ENCODE data around the gene KLHDC4. TPM values are rescaled to one million over a fixed set of nuclear protein-coding genes. Genes with fewer than 3 reads are reported as not detected.

The KLHDC4 gene
- total and polyA plus RNA-seq, 10 of the 15 experiments (the other 5 are each of a cell fraction or from before 2014, with no cell fraction given): 0.80 to 62.1 (median 32.8) TPM

DNA sequence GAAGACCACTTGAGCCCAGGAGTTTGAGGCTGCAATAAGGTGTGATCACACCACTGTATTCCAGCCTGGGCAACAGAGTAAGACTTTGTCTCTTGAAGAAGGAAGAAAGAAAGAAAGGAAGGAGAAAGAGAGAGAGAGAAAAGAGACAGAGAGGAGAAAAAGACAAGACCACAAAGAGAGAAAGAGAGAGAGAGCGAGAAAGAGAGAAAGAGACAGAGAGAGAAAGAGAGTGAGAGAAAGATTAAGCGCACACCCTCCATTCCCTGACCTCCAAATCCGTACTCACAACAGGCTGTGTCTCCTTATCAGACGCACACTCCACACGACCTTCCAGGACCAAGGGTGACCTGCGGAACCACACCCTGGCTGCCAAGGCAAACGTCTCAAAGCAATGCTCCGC lies 19.6 kb downstream of the KLHDC4 start:
- ATAC-seq (no peak), DNase-seq (ENCODE audit: low read depth, low spot score) (no peak), FAIRE-seq (no peak)
- RAD21 ChIA-PET (ENCODE audit: unreplicated experiment): no interaction called here
- TF ChIP-seq ZNF274 (IDR thresholded peaks at IDR 0.05; ENCODE audit: insufficient read depth, insufficient read length) (no peak), FOXK2 (IDR thresholded peaks at IDR 0.05) (0 out of 2 replicates have a peak, but pooled peaks have one; percentile 16)
- TF ChIP-seq, protein P1, sequence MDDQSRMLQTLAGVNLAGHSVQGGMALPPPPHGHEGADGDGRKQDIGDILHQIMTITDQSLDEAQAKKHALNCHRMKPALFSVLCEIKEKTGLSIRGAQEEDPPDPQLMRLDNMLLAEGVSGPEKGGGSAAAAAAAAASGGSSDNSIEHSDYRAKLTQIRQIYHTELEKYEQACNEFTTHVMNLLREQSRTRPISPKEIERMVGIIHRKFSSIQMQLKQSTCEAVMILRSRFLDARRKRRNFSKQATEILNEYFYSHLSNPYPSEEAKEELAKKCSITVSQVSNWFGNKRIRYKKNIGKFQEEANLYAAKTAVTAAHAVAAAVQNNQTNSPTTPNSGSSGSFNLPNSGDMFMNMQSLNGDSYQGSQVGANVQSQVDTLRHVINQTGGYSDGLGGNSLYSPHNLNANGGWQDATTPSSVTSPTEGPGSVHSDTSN (IDR thresholded peaks at IDR 0.05; ENCODE audit: insufficient replicate concordance, low read depth, low read length): no peak
- Histone ChIP-seq H3K9ac (ENCODE audit: control insufficient read depth, insufficient read depth, low read length) (no peak overlapping the region), H3K9me3 (replicated peaks; ENCODE audit: control insufficient read depth, insufficient read depth, low read length) (no peaks in the 10 kb centered on the region), H3K4me3 (no peak overlapping the region), H3K36me3 (ENCODE audit: control insufficient read depth in 2 of 2, insufficient read depth in 2 of 2, low read length in 1 of 2) (peaks cover 8 to 44% of the 10 kb centered on the region in 2 experiments; a peak in 3 of 4 replicates), H3K27me3 (replicated peaks in 1 of 2; ENCODE audit: control insufficient read depth in 2 of 2, insufficient read depth in 2 of 2, low read length in 1 of 2) (no peaks in the 10 kb centered on the region), H2AFZ (ENCODE audit: control insufficient read depth, low read depth, low read length) (no peak overlapping the region), H4K20me1 (ENCODE audit: control insufficient read depth, insufficient read depth) (no peaks in the 10 kb centered on the region), H3K4me1 (ENCODE audit: control insufficient read depth, insufficient read depth, low read length) (no peaks in the 10 kb centered on the region), H3K27ac (ENCODE audit: control insufficient read depth, insufficient read depth) (no peak overlapping the region), H3K4me2 (ENCODE audit: control insufficient read depth, insufficient read depth) (no peak overlapping the region), H3K79me2 (ENCODE audit: control insufficient read depth, insufficient read depth, low read length) (no peaks in the 10 kb centered on the region)
- intact Hi-C loops (cut with micrococcal nuclease; ENCODE audit: unreplicated experiment): no loop called here
- POLR2A ChIA-PET: interaction anchor here (0.5 kb wide), 1 partner anchor 373 kb away, joined by 6 read pairs; no protein-coding TSS in a partner anchor
- WGBS (ENCODE audit: insufficient coverage, insufficient replicate concordance, low lambda C conversion rate, missing lambda C conversion rate): 86% methylated on average over 8 of the region's 8 CpGs
- SMC1A ChIA-PET (ENCODE audit: uncharacterized antibody, unreplicated experiment): no interaction called here
- CTCF ChIA-PET: no interaction called here
- BruUV-seq (replicated peaks): no TSS peak
- in situ Hi-C loops (cut with MboI): no loop called here

DNA sequence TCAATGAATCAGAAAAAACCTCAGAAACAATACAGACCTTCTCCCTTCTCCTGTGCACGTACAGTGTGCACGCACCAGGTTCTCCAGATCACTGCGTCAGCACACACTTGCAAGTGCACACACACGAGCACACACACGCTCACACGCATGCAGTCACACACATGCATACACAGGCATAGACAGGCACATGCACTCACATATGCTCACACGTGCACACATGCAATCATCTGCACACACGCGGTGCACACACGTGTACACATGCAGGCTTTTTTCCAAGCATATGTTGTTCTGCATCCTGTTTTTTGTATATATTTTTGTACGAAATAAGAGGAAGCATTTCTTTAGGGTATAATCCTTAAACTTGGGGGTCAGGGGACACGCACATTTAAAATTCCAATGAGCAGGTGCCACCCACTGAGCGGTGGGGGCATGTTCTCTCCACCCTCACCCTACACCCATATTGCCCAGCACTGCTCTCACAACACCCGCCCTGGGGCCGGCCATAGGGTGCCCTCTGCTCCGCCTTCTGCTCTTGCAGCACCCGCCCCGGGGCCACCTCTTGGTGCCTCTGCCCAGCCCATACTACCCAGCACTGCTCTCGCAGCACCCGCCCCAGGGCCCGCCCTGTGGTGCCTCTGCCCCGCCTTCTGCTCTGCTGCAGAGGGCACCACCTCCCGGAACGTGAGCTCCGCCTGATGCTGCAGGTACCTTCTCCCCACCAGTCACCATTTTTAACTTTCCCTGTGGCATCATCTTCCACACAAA lies 20.9 kb downstream of the KLHDC4 start:
- ChIA-PET CTCF (no interaction called here), POLR2A (interaction anchor here (0.6 kb wide), 1 partner anchor 177 kb away, joined by 3 read pairs; no protein-coding TSS in a partner anchor), SMC1A (ENCODE audit: uncharacterized antibody, unreplicated experiment) (interaction anchor here (0.8 kb wide), 1 partner anchor 36 kb away, joined by 3 read pairs; no protein-coding TSS in a partner anchor), RAD21 (ENCODE audit: unreplicated experiment) (no interaction called here)
- in situ Hi-C loops (cut with MboI) (no loop called here), intact Hi-C loops (cut with micrococcal nuclease; ENCODE audit: unreplicated experiment) (no loop called here)
- Histone ChIP-seq H3K79me2 (ENCODE audit: control insufficient read depth, insufficient read depth, low read length) (no peaks in the 10 kb centered on the region), H2AFZ (ENCODE audit: control insufficient read depth, low read depth, low read length) (no peak overlapping the region), H4K20me1 (ENCODE audit: control insufficient read depth, insufficient read depth) (no peaks in the 10 kb centered on the region), H3K9ac (ENCODE audit: control insufficient read depth, insufficient read depth, low read length) (no peak overlapping the region), H3K4me1 (ENCODE audit: control insufficient read depth, insufficient read depth, low read length) (no peaks in the 10 kb centered on the region), H3K27me3 (replicated peaks in 1 of 2; ENCODE audit: control insufficient read depth in 2 of 2, insufficient read depth in 2 of 2, low read length in 1 of 2) (no peaks in the 10 kb centered on the region), H3K9me3 (replicated peaks; ENCODE audit: control insufficient read depth, insufficient read depth, low read length) (no peaks in the 10 kb centered on the region), H3K36me3 (ENCODE audit: control insufficient read depth in 2 of 2, insufficient read depth in 2 of 2, low read length in 1 of 2) (peaks cover 15 to 46% of the 10 kb centered on the region in 2 experiments; a peak in 3 of 4 replicates), H3K4me3 (no peak overlapping the region), H3K4me2 (ENCODE audit: control insufficient read depth, insufficient read depth) (no peak overlapping the region), H3K27ac (ENCODE audit: control insufficient read depth, insufficient read depth) (no peak overlapping the region)
- DNase-seq (ENCODE audit: low read depth, low spot score) (no peak), ATAC-seq (no peak; the same call in 1 of the 3 replicates), FAIRE-seq (no peak)
- no TSS peak for BruUV-seq (replicated peaks)
- WGBS (ENCODE audit: insufficient coverage, insufficient replicate concordance, low lambda C conversion rate, missing lambda C conversion rate): 92% methylated on average over 24 of the region's 25 CpGs
- TF ChIP-seq HDGF (IDR thresholded peaks at IDR 0.05) (no peak), CBX5 (IDR thresholded peaks at IDR 0.05; ENCODE audit: low read depth) (no peak), NRF1 (conservative IDR thresholded peaks at IDR 0.05; ENCODE audit: low read depth, low read length) (no peak), POLR2A (IDR thresholded peaks at IDR 0.05; ENCODE audit: low read depth, low read length) (peak; percentile 57; the same call in 1 of the 2 replicates), YBX1 (IDR thresholded peaks at IDR 0.05) (no peak), HCFC1 (IDR thresholded peaks at IDR 0.05; ENCODE audit: low read length) (no peak), STAT3 (IDR thresholded peaks at IDR 0.05; ENCODE audit: low read depth, low read length) (no peak), CHD4 (IDR thresholded peaks at IDR 0.05) (no peak)

Measured in GM12878 (cell line).